HG03280 (cell line): Measurements from ENCODE around the gene DUSP22.
"Not testable (repeated sequence)": the region's sequence is repeated elsewhere in the genome, so short reads cannot be mapped to it uniquely, and the experiment has no call there.

Experiments used
- ATAC-seq: cut with Tn5 transposase; IDR thresholded peaks from one replicate; pipeline ENCODE4 v1.9.1; 2021; ENCODE audit warnings: mild to moderate bottlenecking, moderate library complexity; ENCODE audit not compliant: unreplicated experiment

The DUSP22 gene

GRCh38 chr6:376827-377640 lies 84.7 kb downstream of the DUSP22 start:
- no peak for ATAC-seq

- not testable (repeated sequence) for ATAC-seq
Measured at GRCh38 chr6:377641-378020, 85.3 kb downstream of the DUSP22 start.

- no peak for ATAC-seq
Measured at GRCh38 chr6:378090-378957, 86.0 kb downstream of the DUSP22 start.

- no peak for ATAC-seq
Measured at GRCh38 chr6:378958-379409, 86.7 kb downstream of the DUSP22 start.

GRCh38 chr6:379410-380181 lies 87.3 kb downstream of the DUSP22 start:
- ATAC-seq = no peak

- no peak for ATAC-seq
Measured at GRCh38 chr6:380234-381218, 88.2 kb downstream of the DUSP22 start.

- no peak for ATAC-seq
Measured at GRCh38 chr6:381742-382461, 89.6 kb downstream of the DUSP22 start.

- ATAC-seq = no peak
Measured at GRCh38 chr6:382883-383810, 90.9 kb downstream of the DUSP22 start.

GRCh38 chr6:383856-384255 lies 91.6 kb downstream of the DUSP22 start:
- ATAC-seq = no peak

- no peak for ATAC-seq
Measured at GRCh38 chr6:384898-385297, 92.6 kb downstream of the DUSP22 start.

- ATAC-seq = no peak
Measured at GRCh38 chr6:385614-386013, 93.3 kb downstream of the DUSP22 start.

- ATAC-seq = no peak
Measured at GRCh38 chr6:386688-387266, 94.5 kb downstream of the DUSP22 start.

- no peak for ATAC-seq
Measured at GRCh38 chr6:387293-387741, 95.0 kb downstream of the DUSP22 start.

- ATAC-seq = no peak
Measured at GRCh38 chr6:388202-388903, 96.1 kb downstream of the DUSP22 start.

- ATAC-seq = no peak
Measured at GRCh38 chr6:389143-389542, 96.9 kb downstream of the DUSP22 start.

- peak; percentile 29 for ATAC-seq
Measured at GRCh38 chr6:389622-390021, 97.3 kb downstream of the DUSP22 start.

GRCh38 chr6:390914-391558 lies 98.7 kb downstream of the DUSP22 start:
- peak; percentile 19 for ATAC-seq
